ENCODE data around the gene CALHM4.

The CALHM4 gene

DNA sequence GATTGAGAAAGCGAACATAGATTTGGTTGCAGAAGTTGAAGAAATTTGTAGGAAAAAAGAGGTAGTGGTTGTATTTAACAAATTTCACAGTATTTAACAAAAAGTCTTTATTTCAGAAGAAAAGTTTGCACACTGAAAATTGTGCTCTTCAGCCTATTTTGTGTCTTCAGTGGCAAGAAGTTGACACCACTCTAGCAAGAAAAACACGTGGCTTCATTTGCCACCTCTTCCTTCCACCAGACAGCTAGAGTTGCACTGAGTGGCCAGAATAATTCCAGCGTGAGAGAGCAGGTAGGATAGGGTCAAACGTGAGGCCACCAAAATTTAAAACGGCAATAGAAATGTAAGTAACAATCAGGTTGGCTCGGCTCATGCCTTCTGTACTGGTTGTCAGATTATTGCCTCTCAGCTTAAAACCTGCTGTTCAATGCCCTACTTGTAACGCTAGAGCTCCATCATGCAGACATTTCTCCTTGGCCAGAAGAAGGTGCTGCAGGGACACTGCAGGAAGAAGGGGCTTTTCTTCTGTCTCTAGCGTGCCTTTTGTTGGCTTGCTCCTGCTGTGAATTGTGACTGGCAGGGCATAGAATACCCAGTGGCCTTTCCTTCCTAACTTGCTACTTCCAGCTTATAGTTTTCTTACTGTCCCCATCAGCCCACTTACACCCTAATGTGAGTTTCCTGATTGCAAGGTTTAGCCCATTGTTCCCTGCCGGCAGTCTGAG, 20.2 kb upstream of the CALHM4 start:
- FAIRE-seq (no peak), DNase-seq (ENCODE audit: insufficient read length, low spot score) (no peak)
- TF ChIP-seq POLR2AphosphoS5 (IDR thresholded peaks at IDR 0.05; ENCODE audit: low read depth, low read length): no peak
- TF ChIP-seq TAF1 (IDR thresholded peaks at IDR 0.05; ENCODE audit: low read depth, low read length): no peak

DNA sequence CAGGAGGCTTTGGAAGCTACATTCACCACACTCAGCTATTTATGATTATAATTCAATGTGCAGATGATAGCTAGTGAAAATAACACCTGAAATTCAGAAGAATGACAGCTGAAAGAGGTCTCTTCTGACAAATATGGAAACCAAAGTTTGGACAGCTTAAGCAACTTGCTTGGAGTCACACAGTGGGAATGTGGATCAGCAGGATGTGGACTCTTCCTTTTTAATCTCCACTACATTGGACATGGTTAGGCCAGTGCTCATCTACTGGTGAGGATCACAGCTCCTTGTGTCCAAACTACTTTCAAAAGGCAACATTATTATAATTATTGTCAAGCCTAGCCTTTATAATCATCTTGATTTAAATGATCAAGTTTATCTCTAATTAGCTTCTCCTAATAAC, 18.4 kb upstream of the CALHM4 start:
- no peak for DNase-seq (ENCODE audit: insufficient read length, low spot score)
- no peak for FAIRE-seq
- TF ChIP-seq POLR2AphosphoS5 (IDR thresholded peaks at IDR 0.05; ENCODE audit: low read depth, low read length) (no peak), PAX5 (IDR thresholded peaks at IDR 0.05; ENCODE audit: insufficient read depth, low read length, severe bottlenecking) (no peak), SPI1 (IDR thresholded peaks at IDR 0.05; ENCODE audit: low read depth, low read length) (no peak), POU2F2 (IDR thresholded peaks at IDR 0.05; ENCODE audit: low read depth, low read length) (no peak), TAF1 (IDR thresholded peaks at IDR 0.05; ENCODE audit: low read depth, low read length) (no peak), POLR2A (IDR thresholded peaks at IDR 0.05; ENCODE audit: low read depth, low read length) (no peak)

DNA sequence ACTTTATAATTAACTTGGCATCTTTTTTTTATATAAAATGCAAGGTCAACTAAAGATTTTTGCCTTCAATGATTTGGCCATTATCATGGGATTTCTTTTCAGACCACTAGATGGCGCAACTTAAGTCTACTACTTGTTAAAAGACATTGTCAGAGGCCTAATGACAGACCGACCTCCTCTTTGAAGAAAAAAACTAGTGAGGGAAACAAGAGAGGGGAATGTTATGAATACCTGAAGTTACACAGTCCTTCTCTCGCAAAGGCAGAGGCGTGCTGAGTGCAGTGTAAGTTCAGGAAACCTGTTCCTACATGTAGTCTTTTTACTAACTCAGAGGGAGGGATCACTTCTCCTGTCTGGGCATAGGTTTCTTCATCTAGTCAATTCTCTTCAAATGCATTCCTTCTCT, 17.3 kb upstream of the CALHM4 start:
- TF ChIP-seq POLR2AphosphoS5 (IDR thresholded peaks at IDR 0.05; ENCODE audit: low read depth, low read length): no peak
- no peak for TF ChIP-seq PAX5 (IDR thresholded peaks at IDR 0.05; ENCODE audit: insufficient read depth, low read length, severe bottlenecking)
- TF ChIP-seq SPI1 (IDR thresholded peaks at IDR 0.05; ENCODE audit: low read depth, low read length): no peak
- no peak for TF ChIP-seq POLR2A (IDR thresholded peaks at IDR 0.05; ENCODE audit: low read depth, low read length)
- DNase-seq (ENCODE audit: insufficient read length, low spot score) (no peak), FAIRE-seq (peak; percentile 69)

DNA sequence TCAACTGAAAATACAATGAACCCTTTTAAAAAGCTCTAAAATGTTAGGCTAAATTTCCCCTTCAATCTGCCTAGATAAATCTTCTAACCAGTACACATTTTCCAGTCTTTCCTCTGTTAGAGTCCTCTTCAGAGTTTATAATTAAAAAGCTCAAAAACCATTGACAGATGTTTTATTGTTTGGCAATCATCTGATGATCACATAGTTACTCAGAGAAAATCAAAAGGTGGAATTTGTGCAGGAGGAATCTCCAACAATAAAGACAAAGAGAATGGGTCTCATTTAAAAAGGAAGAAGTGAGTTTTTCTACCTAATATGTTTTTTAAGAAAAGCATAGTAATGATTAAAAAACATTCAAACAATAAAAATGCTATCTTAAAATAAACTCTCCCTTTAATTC, 11.1 kb upstream of the CALHM4 start:
- no peak for FAIRE-seq
- TF ChIP-seq SPI1 (IDR thresholded peaks at IDR 0.05; ENCODE audit: low read depth, low read length): no peak
- TF ChIP-seq TAF1 (IDR thresholded peaks at IDR 0.05; ENCODE audit: low read depth, low read length): no peak
- TF ChIP-seq POLR2AphosphoS5 (IDR thresholded peaks at IDR 0.05; ENCODE audit: low read depth, low read length): no peak
- TF ChIP-seq POLR2A (IDR thresholded peaks at IDR 0.05; ENCODE audit: low read depth, low read length): no peak
- TF ChIP-seq PAX5 (IDR thresholded peaks at IDR 0.05; ENCODE audit: insufficient read depth, low read length, severe bottlenecking): no peak
- TF ChIP-seq POU2F2 (IDR thresholded peaks at IDR 0.05; ENCODE audit: low read depth, low read length): no peak
- no peak for DNase-seq (ENCODE audit: insufficient read length, low spot score)

DNA sequence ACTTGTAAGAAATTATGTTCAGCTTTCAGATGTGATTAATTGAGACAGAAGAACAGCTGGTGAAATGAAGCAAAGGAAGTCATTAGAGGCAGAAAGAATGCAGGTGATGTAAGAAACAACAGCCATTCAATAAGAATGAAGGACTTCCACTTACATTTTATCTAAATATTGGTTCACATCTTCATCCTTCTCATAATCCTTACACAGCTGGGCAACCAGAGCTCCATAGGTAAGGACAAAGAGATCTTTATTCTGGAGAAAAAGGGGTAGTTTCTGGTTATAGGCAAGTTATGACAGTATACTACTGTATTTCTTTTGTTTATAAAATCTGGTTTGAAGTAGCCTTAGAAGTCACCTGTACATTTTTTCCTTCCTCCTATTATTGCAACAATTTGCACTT, 10.4 kb upstream of the CALHM4 start:
- FAIRE-seq (no peak), DNase-seq (ENCODE audit: insufficient read length, low spot score) (no peak)
- TF ChIP-seq POLR2AphosphoS5 (IDR thresholded peaks at IDR 0.05; ENCODE audit: low read depth, low read length) (no peak), TAF1 (IDR thresholded peaks at IDR 0.05; ENCODE audit: low read depth, low read length) (no peak), PAX5 (IDR thresholded peaks at IDR 0.05; ENCODE audit: insufficient read depth, low read length, severe bottlenecking) (no peak), POU2F2 (IDR thresholded peaks at IDR 0.05; ENCODE audit: low read depth, low read length) (no peak), POLR2A (IDR thresholded peaks at IDR 0.05; ENCODE audit: low read depth, low read length) (no peak), SPI1 (IDR thresholded peaks at IDR 0.05; ENCODE audit: low read depth, low read length) (no peak)

DNA sequence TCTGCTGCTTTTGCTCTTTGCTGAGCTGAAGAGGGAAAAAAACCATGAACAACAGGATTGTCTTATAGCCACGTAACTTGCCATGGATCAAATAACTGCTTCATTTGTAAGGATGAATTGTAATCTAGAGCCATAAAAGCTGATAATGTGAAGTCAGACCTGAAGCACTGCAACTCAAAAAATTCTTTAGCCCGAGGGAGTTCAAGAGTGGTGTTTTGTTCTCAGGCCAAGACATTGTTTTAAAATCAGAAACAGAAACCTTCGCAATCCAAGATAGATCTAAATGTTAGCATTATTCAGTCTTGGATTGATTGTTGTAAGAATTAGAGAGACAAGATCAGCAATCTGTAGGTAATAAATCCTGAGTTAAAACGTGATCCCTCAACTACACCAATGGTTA, 7.9 kb upstream of the CALHM4 start, which contains the start of gene TRAPPC3L:
Gene TRAPPC3L, minus strand, starts transcription at position 34 of the 400 bp plus-strand sequence. CDS start 170 bp downstream, outside the sequence.
- FAIRE-seq (no peak), DNase-seq (ENCODE audit: insufficient read length, low spot score) (no peak)
- no peak for TF ChIP-seq TAF1 (IDR thresholded peaks at IDR 0.05; ENCODE audit: low read depth, low read length)
- TF ChIP-seq PAX5 (IDR thresholded peaks at IDR 0.05; ENCODE audit: insufficient read depth, low read length, severe bottlenecking): no peak
- TF ChIP-seq SPI1 (IDR thresholded peaks at IDR 0.05; ENCODE audit: low read depth, low read length): no peak
- no peak for TF ChIP-seq POLR2AphosphoS5 (IDR thresholded peaks at IDR 0.05; ENCODE audit: low read depth, low read length)
- no peak for TF ChIP-seq POU2F2 (IDR thresholded peaks at IDR 0.05; ENCODE audit: low read depth, low read length)
- no peak for TF ChIP-seq POLR2A (IDR thresholded peaks at IDR 0.05; ENCODE audit: low read depth, low read length)

DNA sequence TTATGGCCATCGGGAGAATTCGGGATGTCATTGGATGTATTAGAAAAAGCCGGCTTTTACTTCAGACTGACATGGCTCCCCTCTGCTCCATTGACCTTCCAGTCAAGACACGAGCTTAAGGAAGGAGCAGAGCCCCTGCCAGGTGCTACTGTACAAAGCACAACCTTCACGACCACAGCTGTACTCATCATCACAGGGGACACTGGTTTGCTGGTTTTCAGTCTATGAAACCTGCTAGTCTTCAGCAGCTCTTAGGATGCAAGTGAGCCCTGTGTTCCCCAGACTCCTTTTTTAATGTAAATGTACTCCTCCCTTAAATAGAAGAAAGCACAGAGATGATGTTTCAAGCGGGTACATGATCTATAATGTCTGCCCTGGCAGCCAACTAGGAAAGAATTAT, 6.2 kb upstream of the CALHM4 start:
- FAIRE-seq (no peak), DNase-seq (ENCODE audit: insufficient read length, low spot score) (no peak)
- no peak for TF ChIP-seq PAX5 (IDR thresholded peaks at IDR 0.05; ENCODE audit: insufficient read depth, low read length, severe bottlenecking)
- no peak for TF ChIP-seq POLR2A (IDR thresholded peaks at IDR 0.05; ENCODE audit: low read depth, low read length)
- TF ChIP-seq POU2F2 (IDR thresholded peaks at IDR 0.05; ENCODE audit: low read depth, low read length): no peak
- no peak for TF ChIP-seq SPI1 (IDR thresholded peaks at IDR 0.05; ENCODE audit: low read depth, low read length)
- no peak for TF ChIP-seq POLR2AphosphoS5 (IDR thresholded peaks at IDR 0.05; ENCODE audit: low read depth, low read length)
- TF ChIP-seq TAF1 (IDR thresholded peaks at IDR 0.05; ENCODE audit: low read depth, low read length): no peak

DNA sequence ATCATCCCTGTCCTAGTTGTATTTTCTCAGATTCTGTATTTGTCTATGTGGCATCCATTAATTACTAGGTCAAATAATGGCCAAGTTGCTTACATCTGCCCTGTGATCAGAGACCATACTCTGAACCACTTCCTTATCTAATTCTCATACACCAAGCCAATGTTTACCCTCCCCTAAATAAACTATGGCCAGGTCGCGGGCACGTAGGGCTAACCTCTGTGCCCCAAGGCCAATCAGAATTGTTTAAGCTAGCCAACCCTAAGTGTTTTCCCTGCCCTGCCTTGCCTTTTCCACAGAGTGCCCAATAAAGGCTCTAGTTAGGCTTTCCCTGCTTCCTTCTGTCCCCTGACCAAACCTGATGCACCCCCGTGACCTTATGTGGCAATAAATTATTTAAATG, 2.8 kb upstream of the CALHM4 start:
- FAIRE-seq (no peak), DNase-seq (ENCODE audit: insufficient read length, low spot score) (no peak)
- TF ChIP-seq SPI1 (IDR thresholded peaks at IDR 0.05; ENCODE audit: low read depth, low read length) (no peak), POLR2AphosphoS5 (IDR thresholded peaks at IDR 0.05; ENCODE audit: low read depth, low read length) (no peak), TAF1 (IDR thresholded peaks at IDR 0.05; ENCODE audit: low read depth, low read length) (no peak), PAX5 (IDR thresholded peaks at IDR 0.05; ENCODE audit: insufficient read depth, low read length, severe bottlenecking) (no peak), POLR2A (IDR thresholded peaks at IDR 0.05; ENCODE audit: low read depth, low read length) (no peak), POU2F2 (IDR thresholded peaks at IDR 0.05; ENCODE audit: low read depth, low read length) (no peak)

DNA sequence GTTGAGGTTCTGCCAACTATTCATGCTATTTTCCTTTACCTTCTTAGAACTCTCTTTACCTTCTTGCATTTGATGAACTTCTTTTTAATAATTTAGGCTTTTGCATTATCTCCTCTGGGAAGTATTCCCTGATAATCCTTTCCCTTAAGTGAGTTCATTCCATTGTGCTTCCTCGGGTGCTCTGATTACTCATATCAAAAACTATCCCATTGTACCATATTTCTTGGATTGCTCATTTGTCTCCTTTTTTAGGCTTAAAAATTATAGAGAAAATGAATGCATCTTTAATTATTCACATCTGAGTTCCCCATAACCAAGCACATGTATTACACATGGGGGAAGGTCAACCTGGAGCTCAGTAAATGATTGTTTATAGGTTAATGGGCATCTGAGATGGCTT, 2.5 kb downstream of the CALHM4 start:
- no peak for TF ChIP-seq POLR2A (IDR thresholded peaks at IDR 0.05; ENCODE audit: low read depth, low read length)
- no peak for TF ChIP-seq POU2F2 (IDR thresholded peaks at IDR 0.05; ENCODE audit: low read depth, low read length)
- TF ChIP-seq SPI1 (IDR thresholded peaks at IDR 0.05; ENCODE audit: low read depth, low read length): no peak
- TF ChIP-seq POLR2AphosphoS5 (IDR thresholded peaks at IDR 0.05; ENCODE audit: low read depth, low read length): no peak
- no peak for TF ChIP-seq TAF1 (IDR thresholded peaks at IDR 0.05; ENCODE audit: low read depth, low read length)
- no peak for TF ChIP-seq PAX5 (IDR thresholded peaks at IDR 0.05; ENCODE audit: insufficient read depth, low read length, severe bottlenecking)
- FAIRE-seq (no peak), DNase-seq (ENCODE audit: insufficient read length, low spot score) (no peak)
